GM18499 (cell line): ENCODE measurements around the gene SH3PXD2B.
"Not testable (repeated sequence)": the region's sequence is repeated elsewhere in the genome, so short reads cannot be mapped to it uniquely, and the experiment has no call there.

ENCODE experiments used
- ATAC-seq: cut with Tn5 transposase; IDR thresholded peaks from one replicate; pipeline ENCODE4 v1.9.1; 2021; ENCODE audit warnings: moderate number of reproducible peaks; ENCODE audit not compliant: insufficient read depth, unreplicated experiment

SH3PXD2B gene

DNA sequence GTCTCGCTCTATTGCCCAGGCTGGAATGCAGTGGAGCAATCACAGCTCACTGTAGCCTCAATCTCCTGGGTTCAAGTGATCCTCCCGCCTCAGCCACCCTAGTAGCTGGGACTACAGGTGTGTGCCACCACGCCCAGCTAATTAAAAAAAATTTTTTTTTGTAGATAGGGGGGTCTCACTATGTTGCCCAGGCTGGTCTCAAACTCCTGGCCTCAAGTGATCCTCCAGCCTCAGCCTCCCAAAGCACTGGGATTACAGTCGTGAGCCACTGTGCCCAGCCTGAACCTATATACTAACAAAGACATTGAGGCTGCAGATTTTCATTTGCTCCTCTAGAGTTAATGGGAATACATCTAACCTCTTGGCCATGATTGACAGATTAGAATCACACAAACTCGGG, 105.6 kb downstream of the SH3PXD2B start:
- ATAC-seq, result not testable (repeated sequence)

DNA sequence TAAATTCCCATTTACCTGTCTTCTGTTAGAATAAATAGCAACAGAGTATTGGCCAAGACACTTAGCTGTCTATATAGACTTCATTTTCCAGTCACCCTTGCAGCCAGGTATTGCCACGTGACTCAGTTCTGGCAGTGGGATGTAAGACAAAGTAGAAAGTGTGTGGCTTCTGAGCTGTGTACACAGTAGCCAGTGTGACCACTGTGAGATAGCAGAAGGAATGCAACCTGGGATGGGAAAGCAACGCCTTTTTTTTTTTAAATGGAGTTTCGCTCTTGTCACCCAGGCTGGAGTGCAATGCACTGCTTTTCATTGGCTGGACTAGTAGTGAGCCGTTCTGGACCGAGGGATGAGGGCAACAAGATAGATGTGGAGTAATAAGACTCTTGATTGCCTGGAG, 106.2 kb downstream of the SH3PXD2B start:
- ATAC-seq, result no peak

DNA sequence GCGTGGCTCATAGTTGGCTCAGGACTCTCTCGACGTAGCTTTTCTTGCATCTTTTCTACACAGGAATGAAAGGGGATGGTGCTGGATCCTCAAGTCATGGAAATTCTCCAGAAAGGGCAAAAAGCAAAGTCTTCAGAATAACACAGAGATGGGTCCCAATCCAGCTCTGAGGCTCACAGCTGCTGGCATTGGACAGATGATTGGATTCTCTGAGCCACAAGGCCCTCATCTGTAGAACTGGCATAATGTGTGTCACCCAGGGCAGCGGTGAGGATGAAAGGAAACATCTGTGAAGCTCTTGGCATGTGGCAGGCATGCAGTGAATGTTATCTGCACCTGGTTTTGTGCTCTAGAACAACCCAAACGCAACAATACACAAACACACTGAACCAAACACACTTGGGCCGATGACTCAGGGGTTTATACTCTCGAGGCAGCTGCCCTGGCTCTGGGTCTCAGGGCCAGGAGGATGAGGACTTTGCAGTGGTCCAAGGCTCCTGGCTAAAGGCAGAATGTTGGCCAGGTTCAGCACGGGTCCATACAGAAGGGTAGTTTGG, 106.8 kb downstream of the SH3PXD2B start:
- ATAC-seq, result no peak

DNA sequence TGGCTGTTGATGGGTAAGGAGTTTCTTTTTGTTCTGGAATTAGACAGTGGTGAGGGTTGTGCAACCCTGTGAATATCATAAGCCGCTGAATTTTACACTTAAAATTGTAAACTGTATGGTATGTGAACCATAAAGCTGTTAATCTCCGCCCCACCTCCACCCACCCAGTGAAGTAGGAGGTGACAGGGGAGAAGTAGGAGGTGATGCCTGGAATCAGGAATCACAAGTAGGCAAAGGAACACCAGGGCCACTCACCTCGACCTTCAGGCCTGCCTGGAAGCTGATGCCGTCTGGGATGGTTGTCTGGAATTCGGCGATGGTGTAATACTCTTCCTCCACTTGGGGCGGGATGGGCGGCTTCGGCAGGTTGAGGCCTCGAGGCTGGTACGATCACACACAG, 108.4 kb downstream of the SH3PXD2B start:
- no peak for ATAC-seq

DNA sequence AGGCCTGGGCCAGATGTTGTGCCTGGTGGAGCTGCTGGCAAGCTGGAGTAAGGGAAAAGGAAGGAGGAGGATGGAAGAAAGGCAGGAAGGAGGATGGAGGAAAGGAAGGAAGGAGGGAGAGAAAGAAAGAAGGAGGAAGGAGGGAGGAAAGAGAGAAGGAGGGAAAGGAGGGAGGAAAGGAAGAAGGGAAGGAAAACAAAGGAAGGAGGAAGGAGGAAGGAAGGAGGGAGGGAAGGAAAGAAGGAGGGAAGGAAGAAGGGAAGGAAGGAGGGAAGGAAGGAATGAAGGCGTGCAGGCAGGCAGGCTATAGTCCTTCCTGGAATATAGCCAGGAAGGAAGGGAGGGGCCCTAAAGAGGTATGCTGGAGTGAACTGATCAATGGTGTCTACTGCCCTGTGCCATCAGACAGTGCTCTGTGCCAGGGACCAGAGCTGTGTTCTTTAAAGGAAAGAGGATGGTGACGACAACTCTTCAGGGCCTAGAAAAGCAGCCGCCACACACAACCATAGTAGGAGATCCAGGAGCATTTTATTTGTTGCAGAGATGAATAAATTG, 109.4 kb downstream of the SH3PXD2B start:
- no peak for ATAC-seq

DNA sequence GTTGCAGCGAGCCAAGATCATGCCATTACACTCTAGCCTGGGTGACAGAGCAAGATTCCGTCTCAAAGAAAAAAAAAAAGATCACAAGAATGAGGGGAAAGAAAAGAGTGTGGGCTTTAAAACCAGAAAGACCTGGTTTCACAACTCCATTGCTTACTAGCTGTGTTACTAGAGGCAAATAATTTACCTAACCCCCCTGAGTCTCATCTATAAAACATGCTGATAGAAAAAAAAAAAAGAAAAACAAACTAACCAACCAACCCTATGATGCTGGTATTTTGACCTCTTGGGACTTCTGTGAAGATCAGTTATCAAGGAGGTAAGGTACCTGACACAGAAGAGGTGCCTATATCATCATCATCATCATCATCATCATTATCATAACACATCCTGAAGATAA, 110.6 kb downstream of the SH3PXD2B start:
- no peak for ATAC-seq

DNA sequence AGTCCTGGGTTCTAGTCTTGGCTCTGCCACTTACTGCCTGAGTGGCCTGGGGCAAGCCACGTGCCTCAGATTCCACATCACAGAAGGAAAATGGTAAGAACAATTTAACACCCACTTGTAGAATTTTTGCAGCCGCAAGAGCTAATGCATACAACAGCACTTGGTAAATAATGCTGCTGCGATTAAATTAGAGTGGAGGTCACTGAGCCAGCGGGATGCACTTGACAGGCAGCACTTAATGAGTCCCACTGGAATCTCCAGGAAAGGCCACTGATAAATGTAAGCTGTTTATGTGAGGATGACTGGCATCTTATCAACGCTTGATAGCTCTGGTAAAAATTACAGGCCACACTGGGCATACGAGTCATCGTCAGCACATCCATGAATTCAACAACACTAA, 111.4 kb downstream of the SH3PXD2B start:
- no peak for ATAC-seq

DNA sequence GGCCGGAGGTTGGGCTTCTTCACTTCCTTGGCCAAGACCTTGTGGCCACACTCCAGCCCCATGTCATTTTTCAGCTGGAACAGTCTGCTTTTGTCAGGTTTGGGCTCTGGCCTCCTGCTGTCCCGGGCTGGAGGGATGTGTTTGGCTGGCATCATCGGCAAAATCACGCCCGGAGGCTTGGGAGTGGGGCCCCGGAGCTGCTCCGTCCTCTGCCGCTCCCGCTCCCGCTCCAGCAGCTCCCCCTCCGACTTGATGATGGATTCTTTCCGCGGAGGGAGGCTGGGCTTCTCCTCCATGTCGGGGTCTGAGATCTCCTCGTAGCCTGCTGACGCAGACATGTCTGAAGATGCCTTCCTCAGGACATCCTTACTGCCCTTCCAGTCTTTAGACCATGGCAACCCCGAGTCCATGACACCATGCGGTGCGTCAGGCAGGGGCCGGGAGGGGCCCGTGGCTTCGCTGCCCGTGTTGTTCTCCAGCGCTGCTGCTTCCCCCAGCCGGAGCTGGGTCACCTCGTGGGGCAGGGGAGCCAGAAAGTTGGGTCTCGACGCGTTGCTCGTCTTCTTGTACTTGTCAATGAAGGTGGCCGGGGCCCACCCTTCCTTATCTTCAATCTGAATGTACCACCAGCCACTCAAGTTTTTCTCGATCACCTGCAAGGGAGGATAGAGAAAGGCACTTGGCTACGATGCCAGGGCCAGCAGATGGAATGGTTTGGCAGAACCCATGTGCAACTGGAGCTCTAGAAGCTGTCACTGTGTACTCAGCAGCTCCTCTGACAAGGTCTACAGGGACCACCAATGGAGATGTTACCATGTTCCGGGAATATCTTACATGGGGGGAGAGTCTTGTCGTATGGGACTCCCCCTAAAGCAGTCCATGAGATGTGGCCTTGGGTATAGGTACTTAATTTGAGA, 114.8 kb downstream of the SH3PXD2B start:
- ATAC-seq, result no peak

DNA sequence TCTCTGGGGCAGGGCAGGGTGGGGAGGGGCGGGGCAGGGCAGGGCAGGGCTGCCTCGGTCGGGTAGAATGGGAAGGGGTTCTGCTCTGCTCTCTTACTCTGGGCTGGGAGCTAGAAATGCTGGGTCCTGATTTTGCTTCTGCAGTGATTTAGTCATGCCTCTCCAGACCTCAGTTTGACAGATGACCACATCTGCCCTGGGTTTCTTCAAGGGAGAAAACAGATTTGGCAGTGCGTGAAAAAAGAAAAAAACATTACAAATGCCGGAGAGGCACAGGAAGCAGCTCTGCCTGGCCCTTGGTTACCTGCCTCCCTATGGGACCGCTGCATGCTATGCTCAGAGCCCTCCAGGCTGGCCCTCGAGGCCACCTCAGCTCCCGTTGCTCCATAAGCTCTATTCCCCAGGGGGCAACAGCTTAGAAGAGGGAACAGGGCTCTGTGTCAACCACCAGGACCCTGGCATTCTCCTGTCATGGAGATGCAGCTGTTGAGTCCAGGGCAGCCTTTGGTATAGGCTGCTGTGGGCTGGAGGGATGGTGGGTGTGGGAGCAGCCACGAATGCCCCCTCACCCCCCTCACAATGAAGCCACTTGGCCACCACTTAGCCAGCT, 117.5 kb downstream of the SH3PXD2B start:
- no peak for ATAC-seq

DNA sequence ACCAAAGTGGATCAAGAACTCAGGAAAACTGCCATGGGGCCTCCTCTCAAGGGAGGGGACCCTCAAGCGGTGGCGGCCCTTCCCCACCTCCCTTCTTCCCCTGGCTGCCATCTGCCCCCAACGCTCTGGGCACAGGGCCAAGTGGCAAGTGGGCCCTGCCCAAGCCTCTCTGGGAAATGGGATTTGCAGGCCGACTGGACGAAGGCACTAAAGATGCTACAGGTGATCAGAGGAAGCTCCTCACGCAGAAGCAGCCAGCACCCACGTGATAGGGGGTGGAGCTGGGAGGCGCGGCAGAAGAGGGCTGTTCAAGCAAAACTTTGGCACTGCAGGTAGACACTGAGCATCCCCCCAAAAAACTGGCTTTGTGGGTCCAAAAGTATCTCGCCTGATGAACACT, 118.1 kb downstream of the SH3PXD2B start:
- ATAC-seq, result no peak

DNA sequence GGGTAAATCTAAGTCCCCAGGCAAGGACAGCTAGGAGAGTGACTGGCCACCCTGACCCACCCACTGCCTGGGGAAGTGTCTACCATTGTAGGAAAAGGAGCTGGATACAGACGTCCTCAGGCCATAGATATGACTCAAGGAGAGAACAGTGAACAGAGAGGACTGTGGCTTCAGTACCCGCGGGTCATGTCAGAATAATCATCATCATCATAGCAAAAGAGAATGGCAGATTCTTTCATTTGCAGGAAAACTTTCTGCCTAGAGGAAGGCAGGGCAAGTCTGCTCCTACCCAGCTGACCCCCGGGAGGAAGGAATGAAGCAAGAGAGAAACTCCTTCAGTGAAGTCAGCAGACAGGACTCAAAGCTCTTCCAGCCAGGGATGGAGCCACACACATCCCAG, 118.6 kb downstream of the SH3PXD2B start:
- ATAC-seq, result no peak

DNA sequence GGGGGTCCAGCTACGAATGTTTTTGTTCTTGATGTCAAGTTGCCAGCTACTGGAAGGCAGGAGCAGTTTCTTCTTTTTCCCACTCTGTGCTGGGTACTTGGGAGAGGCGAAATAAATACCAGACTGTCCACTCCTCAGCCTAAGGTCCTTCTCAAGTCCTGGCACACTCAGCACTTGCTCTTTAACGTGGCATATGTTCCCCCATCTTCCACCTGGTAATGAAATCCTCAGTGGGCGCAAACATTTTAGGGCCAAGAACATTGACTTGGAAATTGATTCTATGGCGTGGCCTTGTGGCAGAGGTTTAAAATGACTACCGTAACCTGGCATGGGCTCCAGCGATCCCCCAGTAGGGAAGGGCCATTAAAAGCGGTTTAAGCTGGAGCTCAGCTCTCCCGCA, 119.7 kb downstream of the SH3PXD2B start:
- no peak for ATAC-seq

DNA sequence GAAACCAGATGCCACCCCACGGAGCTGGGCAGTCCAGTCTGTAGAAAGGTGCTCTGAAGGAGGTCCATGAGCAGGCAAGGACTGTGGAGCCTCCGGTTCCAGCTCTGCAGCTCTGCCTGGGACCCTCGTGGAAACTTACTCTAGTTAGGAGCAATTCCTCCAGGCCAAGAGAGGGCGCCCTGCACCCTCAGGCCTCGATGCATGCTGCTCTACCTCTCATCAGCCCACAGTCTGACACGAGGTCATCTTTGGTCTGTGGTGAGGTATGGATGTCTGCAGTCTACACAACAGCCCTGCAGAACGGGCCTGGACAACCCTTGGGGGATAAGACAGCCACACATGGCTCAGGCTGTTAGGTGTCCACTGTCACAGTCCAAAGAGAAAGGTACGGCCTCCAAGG, 120.1 kb downstream of the SH3PXD2B start:
- no peak for ATAC-seq

DNA sequence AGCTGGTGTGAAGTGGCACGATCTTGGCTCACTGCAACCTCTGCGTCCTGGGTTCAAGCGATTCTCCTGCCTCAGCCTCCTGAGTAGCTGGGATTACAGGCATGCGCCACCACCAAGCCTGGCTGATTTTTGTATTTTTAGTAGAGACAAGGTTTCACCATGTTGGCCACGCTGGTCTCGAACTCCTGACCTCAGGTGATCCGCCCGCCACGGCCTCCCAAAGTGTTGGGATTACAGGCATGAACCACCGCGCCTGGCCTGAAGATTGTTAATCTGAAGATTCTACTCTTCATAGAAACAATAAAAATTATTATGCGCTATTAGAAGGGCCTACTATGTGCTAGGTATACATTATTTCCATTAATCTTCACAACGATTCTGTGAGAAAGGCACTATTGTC, 127.4 kb downstream of the SH3PXD2B start:
- ATAC-seq, result not testable (repeated sequence)

DNA sequence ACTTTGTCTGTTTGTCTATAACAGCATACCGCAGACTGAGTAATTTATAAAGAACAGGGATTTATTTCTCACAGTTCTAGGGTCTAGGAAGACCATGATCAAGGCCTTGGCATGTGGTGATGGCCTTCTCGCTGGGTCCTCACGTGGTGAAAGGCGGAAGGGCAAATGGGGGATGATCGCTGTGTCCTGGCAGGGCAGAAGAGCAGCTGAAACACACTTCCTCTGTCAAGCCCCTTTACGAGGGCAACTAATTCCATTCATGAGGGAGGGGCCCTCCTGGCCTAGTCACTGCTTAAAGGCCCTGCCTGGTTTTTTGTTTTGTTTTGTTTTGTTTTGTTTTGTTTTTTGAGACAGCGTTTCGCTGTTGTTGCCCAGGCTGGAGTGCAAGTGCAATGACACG, 128.9 kb downstream of the SH3PXD2B start:
- no peak for ATAC-seq

DNA sequence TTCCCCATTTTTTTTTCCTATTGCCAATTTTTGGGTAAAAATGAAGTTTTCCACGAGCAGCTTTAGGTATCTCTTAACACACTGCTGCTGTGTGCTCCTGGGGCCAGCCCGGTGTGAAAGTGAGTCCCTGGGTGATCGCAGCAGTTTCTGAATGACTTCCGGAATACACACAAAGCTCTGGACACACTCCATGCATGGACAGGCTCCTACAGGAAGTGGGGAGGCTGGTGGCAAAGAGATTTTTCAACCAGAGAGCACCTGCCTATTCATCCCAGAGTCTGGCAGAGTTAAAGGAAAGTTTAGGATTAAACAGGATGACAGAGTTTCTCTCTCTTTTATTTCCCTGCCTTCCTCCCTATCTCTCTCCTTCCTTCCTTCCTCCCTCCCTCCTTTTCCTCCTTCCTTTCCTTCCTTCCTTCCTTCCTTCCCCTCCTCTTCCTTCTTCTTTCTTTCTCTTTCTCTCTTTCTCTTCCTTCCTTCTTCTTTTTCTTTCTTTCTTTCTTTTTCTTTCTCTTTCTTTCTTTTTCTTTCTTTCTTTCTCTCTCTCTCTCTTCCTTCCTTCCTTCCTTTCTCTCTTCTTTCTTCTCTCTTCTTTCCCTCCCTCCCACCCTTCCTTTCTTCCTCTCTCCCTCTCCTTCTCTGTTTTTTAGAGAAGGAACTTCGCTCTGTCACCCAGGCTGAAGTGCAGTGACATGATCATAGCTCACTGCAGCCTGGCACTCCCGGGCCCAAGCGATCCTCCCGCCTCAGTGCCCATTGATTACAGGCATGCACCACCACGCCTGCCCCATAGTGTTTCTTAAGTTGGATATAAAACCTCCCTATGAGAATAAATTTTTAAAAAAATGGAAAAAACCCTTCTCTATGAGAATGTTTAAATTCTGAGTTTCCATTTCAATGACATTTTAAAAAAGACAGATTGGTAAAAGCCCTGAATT, 132.0 kb downstream of the SH3PXD2B start:
- ATAC-seq, result peak; percentile 46

DNA sequence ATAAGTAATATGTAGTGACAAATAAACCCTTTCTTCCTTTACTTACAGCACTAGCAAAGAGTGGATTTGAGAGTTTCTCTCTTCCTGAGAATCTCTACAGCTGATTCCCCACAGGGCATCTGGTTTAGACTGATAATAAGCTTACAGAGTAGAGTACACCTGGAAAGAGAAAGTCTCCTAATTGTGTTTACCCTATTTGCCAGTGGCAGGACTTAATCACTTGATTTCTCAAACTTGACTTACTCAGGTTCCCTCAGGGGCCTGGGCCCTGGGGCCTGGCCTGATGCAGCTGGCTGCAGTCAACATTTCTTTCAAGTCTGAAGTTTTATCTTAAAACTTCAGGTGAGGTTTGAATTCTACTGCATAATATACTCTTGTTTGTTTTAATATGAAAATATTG, 132.7 kb downstream of the SH3PXD2B start:
- no peak for ATAC-seq

DNA sequence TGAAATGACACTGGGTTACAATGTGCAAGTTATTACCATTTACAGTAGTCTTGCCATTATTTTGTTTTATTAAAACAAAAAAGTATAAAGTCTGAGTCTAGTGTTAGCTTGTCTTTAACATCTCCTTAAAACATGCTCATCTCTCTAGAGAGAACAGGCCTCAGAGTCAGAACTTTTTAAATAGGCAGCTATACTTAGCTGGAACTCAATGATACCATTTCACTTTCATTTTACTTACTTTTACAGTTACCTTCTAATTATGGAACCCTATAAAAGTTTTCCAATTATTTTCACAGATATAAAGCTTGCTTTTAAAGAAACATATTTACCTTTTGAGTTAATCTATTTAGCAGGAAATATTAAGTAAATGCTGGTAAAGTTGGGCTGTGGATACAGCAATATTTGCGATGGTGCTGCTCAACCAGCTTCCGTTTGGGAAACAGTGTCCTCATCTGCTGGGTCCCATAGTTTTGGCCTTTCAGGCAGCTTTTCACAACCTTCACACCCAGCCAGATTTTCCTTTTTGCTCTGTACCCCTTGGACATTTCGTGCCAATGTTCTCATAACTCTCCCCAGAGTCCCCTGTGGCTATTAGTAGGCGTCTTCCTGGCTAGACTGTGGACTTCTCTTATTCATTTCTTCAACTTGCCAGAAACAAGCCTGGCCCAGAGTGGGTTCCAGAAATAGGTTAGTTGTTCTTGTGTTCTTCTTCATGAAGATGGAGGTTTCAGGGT, 134.4 kb downstream of the SH3PXD2B start:
- ATAC-seq, result no peak
